HFF-Myc (cell line): ENCODE data around the gene RNF5.
"Not testable (repeated sequence)": the region's sequence is repeated elsewhere in the genome, so short reads cannot be mapped to it uniquely, and the experiment has no call there.

Experiments used
- DNase-seq: peaks from one replicate; pipeline ENCODE4 v3.0.0-alpha.2; 2011; ENCODE audit warnings: low read depth; ENCODE audit errors: extremely low read depth
- H3K4me3 ChIP-seq: replicated peaks from 2 replicates; pipeline ENCODE4 v1.5.1; 2011; ENCODE audit warnings: low read depth, mild to moderate bottlenecking, control low read depth, low read length
- CTCF ChIP-seq: IDR thresholded peaks from 2 replicates; pipeline ENCODE4 v1.5.1; 2012; ENCODE audit warnings: mild to moderate bottlenecking, low read depth, low read length, control low read depth; ENCODE audit errors: missing control alignments

Gene RNF5

GRCh38 chr6:32191696-32192607 is 13.7 kb downstream of the RNF5 start:
- DNase-seq = no peak
- no peak for TF ChIP-seq CTCF
- peak overlapping the region; percentile 17; the same call in 1 of the 2 replicates for H3K4me3 ChIP-seq

- DNase-seq = no peak
- TF ChIP-seq CTCF = no peak
- peak within 1 kb of the TSS; percentile 17 for H3K4me3 ChIP-seq
Measured at GRCh38 chr6:32192608-32193039, 14.4 kb downstream of the RNF5 start, which contains the start of gene GPSM3. Gene GPSM3 (minus strand): TSS chr6:32192643. CDS start chr6:32192513, 130 bp downstream.

- peak overlapping the region; percentile 17 for H3K4me3 ChIP-seq
- not testable (repeated sequence) for DNase-seq
Measured at GRCh38 chr6:32193096-32193495, 14.9 kb downstream of the RNF5 start.

- TF ChIP-seq CTCF = no peak
Measured at GRCh38 chr6:32194388-32194787, 16.2 kb downstream of the RNF5 start.

GRCh38 chr6:32194825-32195651 is 16.8 kb downstream of the RNF5 start:
- peak overlapping the region; percentile 38 for H3K4me3 ChIP-seq
- peak; percentile 47 for TF ChIP-seq CTCF
- no peak for DNase-seq

More at GRCh38 chr6:32194388-32194787, 16.2 kb downstream of the RNF5 start:
- H3K4me3 ChIP-seq = no peak overlapping the region
- no peak for DNase-seq

- peak; percentile 31 for TF ChIP-seq CTCF
- peak; percentile 96 for DNase-seq
- peak overlapping the region; percentile 68 for H3K4me3 ChIP-seq
Measured at GRCh38 chr6:32195652-32195901, 17.4 kb downstream of the RNF5 start.
